ENCODE results near the gene CTSG. TPM values are rescaled to one million over a fixed set of nuclear protein-coding genes. Genes with fewer than 3 reads are reported as not detected.
"Not testable (repeated sequence)": the region's sequence is repeated elsewhere in the genome, so short reads cannot be mapped to it uniquely, and the experiment has no call there.

CTSG gene, protein sequence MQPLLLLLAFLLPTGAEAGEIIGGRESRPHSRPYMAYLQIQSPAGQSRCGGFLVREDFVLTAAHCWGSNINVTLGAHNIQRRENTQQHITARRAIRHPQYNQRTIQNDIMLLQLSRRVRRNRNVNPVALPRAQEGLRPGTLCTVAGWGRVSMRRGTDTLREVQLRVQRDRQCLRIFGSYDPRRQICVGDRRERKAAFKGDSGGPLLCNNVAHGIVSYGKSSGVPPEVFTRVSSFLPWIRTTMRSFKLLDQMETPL
- not detected in 2 replicates for total RNA-seq (2014; rRNA removed; shearing (Covaris generic))

DNA sequence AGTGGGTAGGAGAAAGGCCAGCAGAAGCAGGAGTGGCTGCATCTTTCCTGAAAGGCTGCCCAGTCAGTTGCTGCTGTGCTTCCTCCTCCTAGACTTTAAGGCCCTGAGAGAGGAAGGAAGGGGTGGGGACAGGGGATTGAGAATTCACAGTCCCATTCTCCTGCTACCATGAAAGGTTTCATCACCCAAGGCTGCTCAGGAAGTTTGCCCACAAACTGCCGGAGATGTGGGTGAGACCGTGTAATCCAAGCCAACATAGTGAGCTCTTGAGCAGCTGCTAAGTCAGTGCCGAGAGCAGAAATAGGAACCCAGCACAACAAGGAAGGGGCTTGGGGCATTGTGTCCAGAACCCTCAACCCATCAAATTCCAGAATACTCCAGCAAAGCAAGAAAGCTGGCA, at the start of gene CTSG:
TSS of gene CTSG (minus strand) at position 69 of the 400 bp plus-strand sequence. CDS start at position 42, 27 bp downstream.
- no peak for DNase-seq (ENCODE audit: low spot score)

DNA sequence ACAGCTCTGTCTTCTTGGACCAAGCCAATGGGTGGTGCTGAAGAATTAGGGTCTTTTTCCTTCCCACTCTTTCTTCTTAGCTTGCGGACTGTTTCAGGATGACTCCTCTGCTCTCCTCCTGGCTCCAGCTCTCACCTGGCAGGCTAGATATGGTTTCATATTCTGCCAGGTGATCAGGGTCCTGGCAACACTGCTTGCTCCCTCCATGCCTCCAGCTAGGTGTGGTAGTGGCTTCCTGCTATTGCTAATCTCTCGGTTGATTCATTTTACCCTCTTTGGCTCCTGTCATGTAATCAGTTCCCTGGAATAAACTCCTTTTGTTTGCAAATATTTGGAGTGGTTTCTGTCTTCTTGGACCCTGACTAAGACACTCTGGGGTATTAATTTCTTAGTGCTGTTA, 37.7 kb upstream of the CTSG start:
- DNase-seq (ENCODE audit: low spot score) = no peak

DNA sequence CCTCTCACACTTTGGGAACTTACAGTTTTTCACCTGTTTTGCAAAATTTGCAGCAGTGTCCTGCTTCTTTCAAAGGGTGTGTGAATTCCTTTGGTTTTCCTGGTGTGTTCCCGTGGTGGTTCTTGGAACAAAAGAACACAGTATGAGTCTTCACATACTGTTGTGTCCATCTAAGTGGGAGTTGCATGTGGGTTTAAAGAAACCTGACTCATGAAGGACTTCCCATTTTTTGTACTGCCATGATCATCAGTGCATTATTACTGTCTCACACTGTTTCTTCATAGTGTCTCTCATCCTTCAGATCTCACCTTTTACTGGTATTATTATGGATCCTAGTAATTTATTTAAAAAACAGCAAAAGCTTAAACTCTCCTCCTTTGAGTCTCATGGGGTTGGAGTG, 37.2 kb upstream of the CTSG start:
- DNase-seq (ENCODE audit: low spot score) = no peak

DNA sequence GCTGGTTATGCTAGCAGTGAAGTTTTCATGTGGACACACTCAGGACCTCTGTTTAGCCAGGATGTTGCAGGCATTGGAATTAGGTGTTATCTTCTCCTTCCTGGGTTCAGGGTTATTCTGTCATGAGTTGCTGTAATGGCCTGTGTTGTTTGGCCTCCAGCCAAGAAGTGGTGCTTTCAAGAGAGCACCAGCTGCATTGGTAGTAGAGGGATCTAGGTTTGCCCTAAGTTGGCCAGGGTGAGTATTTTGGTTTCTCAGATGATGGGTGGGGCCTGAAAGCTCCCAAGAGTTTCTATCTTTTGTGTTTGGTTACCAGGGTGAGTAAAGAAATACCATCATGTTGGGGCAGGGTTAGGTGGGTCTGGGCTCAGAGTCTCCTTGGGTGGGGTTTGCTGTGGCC, 36.1 kb upstream of the CTSG start:
- DNase-seq (ENCODE audit: low spot score) = peak; percentile 10

DNA sequence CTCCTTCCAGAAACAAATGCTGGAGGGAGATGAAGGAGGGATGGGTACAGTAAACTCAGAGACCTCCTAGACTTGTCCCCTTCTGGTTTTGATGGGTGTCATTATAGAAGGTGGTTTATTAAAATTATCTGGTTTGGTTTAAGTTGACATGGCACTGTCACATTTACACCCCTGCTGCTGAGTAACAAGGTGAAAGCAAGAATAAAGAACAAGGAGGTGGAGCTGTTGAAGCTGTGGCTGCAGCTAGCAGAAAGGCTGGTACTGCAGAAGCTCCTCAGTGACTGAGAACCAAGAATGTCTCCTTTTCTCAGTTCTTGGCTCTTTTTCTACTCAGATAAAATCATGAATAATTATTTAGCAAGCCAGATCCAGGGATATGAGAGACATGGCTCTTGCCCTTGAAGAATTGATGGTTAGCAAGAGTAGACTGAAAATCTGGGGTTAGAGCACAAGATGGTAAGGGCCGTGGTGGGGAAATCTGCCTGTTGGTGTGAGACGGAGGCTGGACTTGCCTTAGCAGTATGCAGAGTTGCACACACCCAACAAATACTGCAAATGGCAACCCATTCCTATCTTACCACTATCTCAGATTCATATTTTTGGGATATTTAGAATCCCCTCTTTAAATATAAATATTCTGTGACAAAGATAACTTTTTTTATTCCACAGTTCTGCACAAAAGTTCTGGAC, 33.8 kb upstream of the CTSG start, which contains the start of gene GZMH:
TSS of gene GZMH (minus strand) at position 31 of the 690 bp plus-strand sequence. CDS start 72 bp downstream, outside the sequence.
- no peak for DNase-seq (ENCODE audit: low spot score)

DNA sequence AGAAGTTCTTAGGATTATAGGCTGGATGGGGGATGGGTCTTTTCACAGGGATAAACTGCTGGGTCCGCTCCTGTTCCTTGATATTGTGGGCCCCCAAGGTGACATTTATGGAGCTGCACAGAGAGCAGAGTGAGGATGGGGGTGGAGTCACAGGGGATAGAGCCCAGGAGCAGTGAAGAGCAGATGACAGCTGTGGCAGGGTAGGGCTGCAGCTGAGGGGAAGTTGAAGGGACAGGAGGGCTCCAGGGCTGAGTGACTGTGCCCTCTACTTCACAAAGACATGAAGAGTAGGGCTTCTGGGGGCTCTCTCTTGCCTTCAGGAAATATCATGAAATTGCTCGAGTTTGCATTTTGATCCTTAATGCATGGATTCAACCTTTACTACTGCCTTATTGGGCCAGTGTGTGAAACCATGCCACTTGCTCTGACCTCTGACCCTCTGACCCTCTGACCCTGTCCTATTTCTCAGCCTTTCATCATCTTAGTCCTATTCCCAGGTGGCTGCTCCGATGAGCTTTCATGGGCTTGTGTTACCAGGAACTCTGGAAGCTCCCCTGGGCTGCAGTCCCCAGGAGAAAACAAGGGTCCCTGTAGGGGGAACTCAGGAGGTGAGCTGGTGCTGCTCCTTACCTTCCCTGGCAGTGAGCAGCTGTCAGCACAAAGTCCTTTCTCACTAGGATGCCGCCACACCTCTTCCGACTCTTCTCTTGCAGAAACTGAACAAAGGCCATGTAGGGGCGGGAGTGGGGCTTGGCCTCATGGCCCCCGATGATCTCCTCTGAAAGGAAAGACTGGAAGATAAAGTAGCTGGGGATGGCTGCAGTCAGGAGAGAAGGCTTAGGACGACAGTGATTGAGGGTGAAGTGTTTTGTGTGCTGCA, 31.8 kb upstream of the CTSG start:
- no peak for DNase-seq (ENCODE audit: low spot score)

DNA sequence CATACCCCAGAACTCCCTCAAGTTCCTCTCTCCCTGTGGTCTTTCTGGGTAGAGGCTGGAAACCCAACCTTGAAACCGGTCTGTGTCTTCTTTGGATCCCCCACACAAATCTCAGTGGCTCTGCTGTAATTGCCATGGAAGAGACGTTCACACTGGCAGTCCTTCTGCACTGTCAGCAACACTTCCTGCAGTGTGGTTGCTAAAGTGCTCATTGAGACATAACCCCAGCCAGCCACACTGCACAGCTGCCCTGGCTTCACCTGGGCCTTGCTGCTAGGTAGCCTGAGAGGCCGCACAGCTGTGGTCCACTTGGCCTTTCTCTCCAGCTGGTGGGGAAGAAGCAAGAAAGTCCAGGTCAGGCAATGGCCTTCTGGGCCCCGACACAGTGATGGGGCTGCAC, 31.0 kb upstream of the CTSG start:
- DNase-seq (ENCODE audit: low spot score) = no peak

DNA sequence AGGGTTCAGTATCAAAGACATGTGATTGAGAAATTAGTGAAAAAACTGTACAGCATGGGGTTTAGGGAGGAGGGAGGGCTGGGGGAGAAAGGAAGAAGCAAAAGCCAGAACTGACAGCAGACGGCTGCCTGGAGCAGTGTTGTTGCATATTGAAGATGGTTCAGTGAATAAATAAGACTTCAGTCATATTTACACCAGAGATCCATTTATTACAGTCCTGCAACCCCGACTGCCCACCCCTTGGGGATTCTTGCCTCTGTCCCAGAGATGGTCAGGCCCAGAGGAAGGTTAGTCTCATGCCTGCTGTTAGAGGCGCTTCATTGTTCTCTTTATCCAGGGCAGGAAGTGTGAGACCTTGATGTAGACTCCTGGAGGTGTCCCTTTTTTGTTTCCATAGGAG, 30.2 kb upstream of the CTSG start:
- no peak for DNase-seq (ENCODE audit: low spot score)

DNA sequence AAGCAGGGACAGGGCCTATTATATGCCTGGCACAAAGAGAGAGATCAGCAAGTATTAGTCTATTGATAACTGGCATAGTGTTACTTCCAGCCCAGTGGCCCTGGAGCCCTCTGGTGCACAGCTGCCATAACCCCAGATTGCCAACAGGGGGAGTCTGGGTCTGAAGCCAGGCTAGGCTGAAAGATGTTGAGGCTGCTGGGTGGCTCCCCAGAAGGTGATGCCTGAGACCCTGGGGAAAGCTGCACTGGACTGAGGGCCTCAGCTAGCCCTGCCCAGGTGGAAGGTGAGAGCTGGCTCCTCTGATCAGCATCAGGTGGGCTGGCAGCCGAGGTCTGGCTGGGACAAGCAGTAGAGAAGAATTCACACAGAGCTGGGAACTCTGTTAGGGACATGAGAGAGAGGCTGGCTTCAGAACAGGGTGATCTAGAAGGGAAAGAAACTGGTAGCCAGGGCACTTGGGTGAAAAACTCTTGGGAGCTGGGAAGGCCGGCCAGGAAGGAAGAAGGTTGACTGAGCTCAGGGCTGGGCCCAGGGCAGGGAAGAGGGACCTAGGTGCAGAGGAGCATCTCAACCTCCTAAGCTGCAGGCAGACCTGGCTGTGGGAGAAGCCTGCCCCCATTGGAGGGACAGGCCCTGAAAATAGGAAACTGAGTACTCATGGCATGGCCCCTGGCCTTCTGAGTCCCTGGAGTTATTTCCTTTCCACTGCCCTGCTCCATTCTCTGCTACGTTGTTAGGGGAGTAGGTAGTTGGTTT, 29.6 kb upstream of the CTSG start:
- peak; percentile 41 for DNase-seq (ENCODE audit: low spot score)

DNA sequence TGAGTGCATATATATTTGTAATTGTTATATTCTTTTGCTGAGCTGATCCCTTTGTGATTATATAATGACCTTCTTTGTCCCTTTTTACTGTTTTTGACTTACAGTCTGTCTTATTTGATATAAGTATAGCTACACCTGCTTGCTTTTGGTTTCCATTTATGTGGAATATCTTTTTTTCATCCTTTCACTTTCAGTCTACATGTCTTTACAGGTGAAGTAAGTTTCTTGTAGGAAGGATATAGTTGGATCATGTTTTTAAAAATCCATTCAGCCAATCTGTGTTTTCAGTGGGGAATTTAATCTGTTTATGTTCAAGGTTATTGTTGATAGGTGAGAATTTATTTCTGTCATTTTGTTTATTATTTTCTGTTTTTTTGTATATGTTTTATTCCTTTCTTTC, 21.4 kb upstream of the CTSG start:
- peak; percentile 4 for DNase-seq (ENCODE audit: low spot score)

DNA sequence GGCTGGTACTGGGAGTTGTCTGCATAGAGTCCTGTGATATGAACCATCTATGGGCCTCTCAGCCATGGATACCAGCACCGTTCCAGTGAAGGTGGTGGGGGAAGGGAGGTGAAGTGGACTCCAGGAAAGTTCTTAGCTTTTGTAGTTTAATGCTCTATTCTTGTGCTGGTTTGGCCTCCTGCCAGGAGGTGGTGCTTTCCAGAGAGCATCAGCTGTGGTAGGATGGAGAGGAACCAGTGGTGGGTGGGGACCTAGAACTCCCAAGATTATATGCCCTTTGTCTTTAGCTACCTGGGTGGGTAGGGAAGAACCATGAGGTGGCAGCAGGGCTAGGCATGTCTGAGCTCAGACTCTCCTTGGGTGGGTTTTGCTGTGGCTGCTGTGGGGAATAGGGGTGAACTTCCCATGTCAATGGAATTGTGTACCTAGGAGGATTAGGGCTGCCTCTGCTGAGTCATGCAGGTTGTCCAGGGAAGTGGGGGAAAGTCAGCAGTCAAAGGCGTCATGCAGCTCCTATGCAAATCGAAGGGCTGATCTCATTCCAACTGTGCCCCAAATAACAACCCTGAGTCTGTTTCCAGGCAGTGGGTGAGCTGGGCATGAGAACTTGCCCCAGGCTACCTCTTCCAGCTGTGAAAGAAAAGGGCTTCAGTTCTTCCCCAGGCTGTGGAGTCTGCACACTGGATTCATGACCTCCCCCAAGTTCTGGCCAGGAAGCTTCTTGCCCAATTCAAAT, 19.2 kb upstream of the CTSG start:
- peak; percentile 87 for DNase-seq (ENCODE audit: low spot score)

DNA sequence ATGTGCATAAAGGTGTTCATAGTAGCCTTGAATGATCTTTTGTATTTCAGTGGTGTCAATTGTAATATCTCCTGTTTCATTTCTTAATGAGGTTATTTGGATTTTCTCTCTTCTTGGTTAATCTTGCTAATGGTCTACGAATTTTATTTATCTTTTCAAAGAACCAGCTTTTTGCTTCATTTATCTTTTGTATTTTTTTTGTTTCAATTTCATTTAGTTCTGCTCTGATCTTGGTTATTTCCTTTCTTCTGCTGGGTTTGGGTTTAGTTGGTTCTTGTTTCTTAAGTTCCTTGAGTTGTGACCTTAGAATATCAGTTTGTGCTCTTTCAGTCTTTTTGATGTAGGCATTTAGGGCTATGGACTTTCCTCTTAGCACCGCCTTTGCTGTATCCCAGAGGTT, 15.0 kb upstream of the CTSG start:
- not testable (repeated sequence) for DNase-seq (ENCODE audit: low spot score)

DNA sequence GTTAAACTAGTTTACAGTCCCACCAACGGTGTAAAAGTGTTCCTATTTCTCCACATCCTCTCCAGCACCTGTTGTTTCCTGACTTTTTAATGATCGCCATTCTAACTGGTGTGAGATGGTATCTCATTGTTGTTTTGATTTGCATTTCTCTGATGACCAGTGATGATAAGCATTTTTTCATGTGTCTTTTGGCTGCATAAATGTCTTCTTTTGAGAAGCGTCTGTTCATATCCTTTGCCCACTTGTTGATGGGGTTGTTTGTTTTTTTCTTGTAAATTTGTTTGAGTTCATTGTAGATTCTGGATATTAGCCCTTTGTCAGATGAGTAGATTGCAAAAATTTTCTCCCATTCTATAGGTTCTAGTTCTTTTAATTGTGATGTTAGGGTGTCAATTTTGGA, 8.4 kb upstream of the CTSG start:
- not testable (repeated sequence) for DNase-seq (ENCODE audit: low spot score)

DNA sequence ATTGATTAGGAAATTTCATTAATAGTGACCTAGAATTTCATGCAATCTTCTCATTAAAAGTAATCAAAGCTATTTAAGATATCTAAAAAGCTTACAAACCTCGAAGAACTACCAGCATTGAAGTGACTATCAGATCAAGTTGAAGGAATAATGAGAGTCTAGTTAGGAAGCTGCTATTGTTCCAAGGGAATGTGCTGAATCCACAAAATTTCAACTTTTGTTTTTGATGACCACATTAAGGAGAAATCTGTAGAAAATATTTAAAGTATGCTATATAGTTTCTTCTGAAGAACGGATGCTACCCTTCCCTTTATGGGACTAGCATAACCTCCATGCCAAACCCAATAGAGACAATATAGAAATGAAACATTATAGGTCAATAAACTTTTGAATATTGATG, 2.5 kb upstream of the CTSG start:
- no peak for DNase-seq (ENCODE audit: low spot score)

DNA sequence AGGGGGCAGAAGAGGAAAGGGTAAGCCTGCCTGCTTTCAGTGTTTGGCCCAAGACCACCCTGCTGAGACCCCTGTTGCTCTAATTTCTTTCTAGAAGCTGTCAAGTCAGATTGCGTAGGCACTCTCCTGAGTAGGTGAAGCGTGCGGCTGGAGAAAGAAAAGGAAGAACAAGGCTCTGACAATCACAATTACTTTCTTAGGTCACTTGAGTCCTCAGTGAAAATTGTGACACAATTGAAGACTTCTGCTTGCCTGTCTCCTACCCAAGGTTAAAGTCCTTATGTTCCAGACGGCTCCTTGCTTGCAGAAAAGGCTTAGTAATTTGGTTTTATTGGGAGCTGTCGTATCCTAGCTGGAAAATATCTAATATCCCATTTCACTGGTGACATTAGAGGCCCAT, 721 bp upstream of the CTSG start:
- no peak for DNase-seq (ENCODE audit: low spot score)

DNA sequence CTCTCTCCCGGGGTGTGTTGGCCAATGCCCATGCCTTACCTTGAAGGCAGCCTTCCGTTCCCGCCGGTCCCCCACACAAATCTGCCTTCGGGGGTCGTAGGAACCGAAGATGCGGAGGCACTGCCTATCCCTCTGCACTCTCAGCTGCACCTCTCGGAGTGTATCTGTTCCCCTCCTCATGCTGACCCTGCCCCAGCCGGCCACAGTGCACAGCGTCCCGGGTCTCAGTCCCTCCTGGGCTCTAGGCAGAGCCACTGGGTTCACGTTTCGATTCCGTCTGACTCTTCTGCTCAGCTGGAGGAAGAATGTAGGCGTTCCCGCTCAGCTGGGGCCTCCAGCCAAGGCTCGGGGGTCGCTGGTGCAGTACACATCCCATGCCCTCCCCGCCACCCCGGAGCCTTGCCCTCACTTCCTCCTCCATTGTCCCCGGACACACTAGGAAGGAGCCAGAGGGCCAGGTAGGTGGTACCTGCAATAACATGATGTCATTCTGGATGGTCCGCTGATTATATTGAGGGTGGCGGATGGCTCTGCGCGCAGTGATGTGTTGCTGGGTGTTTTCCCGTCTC, 1.8 kb downstream of the CTSG start:
- no peak for DNase-seq (ENCODE audit: low spot score)

DNA sequence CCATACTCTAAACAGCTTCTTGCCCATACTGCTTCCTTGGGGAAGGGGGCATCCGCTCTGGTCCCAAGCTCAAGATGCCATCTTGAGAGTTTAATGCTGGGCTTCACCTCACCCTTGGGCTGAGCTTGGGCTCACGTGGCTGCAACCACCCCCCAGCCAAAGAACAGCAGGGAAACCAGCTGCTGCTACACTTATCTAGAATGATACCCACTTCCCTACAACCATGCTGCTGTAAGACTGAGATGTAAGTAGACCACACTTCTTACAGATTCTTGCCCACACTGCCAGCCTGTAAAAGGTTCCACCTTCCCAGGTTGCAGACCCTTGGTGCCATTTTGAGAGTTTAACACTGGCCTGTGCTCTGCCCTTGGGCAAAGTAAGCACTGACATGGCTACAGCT, 9.7 kb downstream of the CTSG start:
- DNase-seq (ENCODE audit: low spot score) = no peak

DNA sequence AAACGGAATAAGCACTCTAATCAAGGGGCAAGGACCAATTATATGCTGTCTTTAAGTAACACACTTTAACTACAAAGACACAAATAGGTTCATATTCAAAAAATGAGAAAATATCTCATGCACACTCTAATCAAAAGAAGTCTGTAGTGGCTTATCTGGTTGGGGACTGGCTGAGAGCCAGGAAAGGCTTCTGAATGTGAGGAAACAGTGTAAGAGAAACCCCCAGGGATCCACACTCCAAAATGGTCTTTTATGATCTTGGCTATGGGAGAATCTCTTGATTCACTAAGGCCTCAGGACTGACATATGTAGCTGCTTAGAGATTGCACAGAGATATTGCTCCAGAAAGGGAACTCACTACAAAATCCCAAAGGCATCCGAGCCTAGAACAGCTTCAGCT, 10.3 kb downstream of the CTSG start:
- DNase-seq (ENCODE audit: low spot score) = no peak

DNA sequence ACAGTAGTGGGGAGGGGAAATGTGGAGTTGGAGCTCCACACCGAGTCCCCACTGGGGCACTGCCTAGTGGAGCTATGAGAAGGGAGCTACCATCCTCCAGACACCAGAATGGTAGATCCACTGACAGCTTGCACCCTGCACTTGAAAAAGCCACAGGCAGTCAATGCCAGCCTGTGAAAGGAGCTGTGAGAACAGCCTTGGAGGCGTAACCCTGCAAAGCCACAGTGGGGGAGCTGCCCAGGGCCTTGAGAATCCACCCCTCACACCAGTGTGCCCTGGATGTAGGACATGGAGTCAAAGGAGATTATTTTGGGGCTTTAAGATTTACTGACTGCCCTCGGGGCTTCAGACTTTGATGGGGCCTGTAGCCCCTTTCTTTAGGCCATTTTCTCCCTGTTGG, 12.5 kb downstream of the CTSG start:
- no peak for DNase-seq (ENCODE audit: low spot score)

DNA sequence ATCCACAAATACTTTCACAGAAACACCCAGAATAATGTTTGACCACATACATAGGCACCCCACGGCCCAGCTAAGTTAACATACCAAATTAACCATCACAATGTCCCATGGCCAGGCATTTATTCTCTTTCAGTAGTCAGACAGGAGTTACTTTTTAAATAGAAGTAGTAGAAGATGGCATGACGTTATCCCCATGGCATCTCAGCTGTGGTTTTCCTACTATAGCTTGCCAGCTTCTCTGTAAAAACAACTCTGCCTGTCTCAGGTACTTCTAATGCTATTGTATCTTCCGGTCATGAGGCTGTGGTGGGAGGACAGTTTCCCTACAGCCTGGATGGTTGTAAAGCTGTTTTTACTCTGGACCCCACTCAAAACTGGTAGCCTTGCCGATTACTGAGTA, 19.3 kb downstream of the CTSG start:
- no peak for DNase-seq (ENCODE audit: low spot score)

DNA sequence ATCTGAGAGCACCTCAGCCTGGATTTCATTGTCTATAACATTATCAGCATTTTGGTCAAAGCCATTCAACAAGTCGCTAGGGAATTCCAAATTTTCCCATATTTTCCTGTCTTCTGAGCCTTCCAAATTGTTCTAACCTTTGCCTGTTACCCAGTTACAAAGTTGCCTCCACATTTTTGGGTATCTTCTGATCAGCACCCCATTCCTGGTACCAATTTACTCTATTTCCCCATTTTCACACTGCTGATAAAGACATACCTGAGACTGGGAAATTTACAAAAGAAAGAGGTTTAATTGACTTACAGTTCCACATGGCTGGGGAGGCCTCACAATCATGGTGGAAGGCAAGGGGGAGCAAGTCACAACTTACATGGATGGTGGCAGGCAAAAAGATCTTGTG, 27.0 kb downstream of the CTSG start:
- not testable (repeated sequence) for DNase-seq (ENCODE audit: low spot score)

All from HT-29 (cell line).